Urothelium cell line (cell line): ENCODE results near the gene DDX5.

Experiments
- DNase-seq: peaks from one replicate; pipeline ENCODE4 v3.0.0; 2011; ENCODE audit warnings: low spot score, mixed read lengths
- FAIRE-seq: peaks from 2 replicates; lab custom pipeline; 2011; peaks lifted over from hg19 to GRCh38; lab: Jason Lieb, UNC

Gene DDX5

GRCh38 chr17:64506201-64506575 is at the start of gene DDX5:
Gene DDX5, minus strand, starts transcription at chr17:64506289. Its CDS starts 170 bp downstream, at chr17:64506119.
- peak; percentile 13 for FAIRE-seq

GRCh38 chr17:64555281-64555680 is 49.2 kb upstream of the DDX5 start:
- no peak for DNase-seq
- FAIRE-seq: no peak

More at GRCh38 chr17:64506201-64506575, at the start of gene DDX5:
- peak; percentile 99 for DNase-seq

GRCh38 chr17:64554028-64554637 is 48.0 kb upstream of the DDX5 start:
- FAIRE-seq (no peak), DNase-seq (no peak)

- DNase-seq (no peak), FAIRE-seq (no peak)
Measured at GRCh38 chr17:64551461-64551860, 45.4 kb upstream of the DDX5 start.

- DNase-seq (no peak), FAIRE-seq (no peak)
Measured at GRCh38 chr17:64547319-64547718, 41.2 kb upstream of the DDX5 start.

GRCh38 chr17:64546716-64547115 is 40.6 kb upstream of the DDX5 start:
- DNase-seq (no peak), FAIRE-seq (peak; percentile 65)

- no peak for DNase-seq
- no peak for FAIRE-seq
Measured at GRCh38 chr17:64544742-64545141, 38.7 kb upstream of the DDX5 start.

- FAIRE-seq (no peak), DNase-seq (no peak)
Measured at GRCh38 chr17:64540118-64540776, 34.2 kb upstream of the DDX5 start.

- FAIRE-seq (no peak), DNase-seq (no peak)
Measured at GRCh38 chr17:64538508-64539130, 32.5 kb upstream of the DDX5 start.

- FAIRE-seq (no peak), DNase-seq (no peak)
Measured at GRCh38 chr17:64537488-64537887, 31.4 kb upstream of the DDX5 start.

- no peak for DNase-seq
- FAIRE-seq: no peak
Measured at GRCh38 chr17:64536913-64537312, 30.8 kb upstream of the DDX5 start.

GRCh38 chr17:64535357-64535756 is 29.3 kb upstream of the DDX5 start:
- DNase-seq: no peak
- FAIRE-seq: no peak

- FAIRE-seq (no peak), DNase-seq (peak; percentile 21)
Measured at GRCh38 chr17:64534187-64534586, 28.1 kb upstream of the DDX5 start.

GRCh38 chr17:64533784-64534183 is 27.7 kb upstream of the DDX5 start:
- no peak for FAIRE-seq

GRCh38 chr17:64532409-64532808 is 26.3 kb upstream of the DDX5 start:
- FAIRE-seq (no peak), DNase-seq (no peak)

More at GRCh38 chr17:64533784-64534183, 27.7 kb upstream of the DDX5 start:
- no peak for DNase-seq

GRCh38 chr17:64531955-64532371 is 25.9 kb upstream of the DDX5 start:
- DNase-seq (no peak), FAIRE-seq (no peak)

- DNase-seq (no peak), FAIRE-seq (no peak)
Measured at GRCh38 chr17:64529221-64529620, 23.1 kb upstream of the DDX5 start.

- FAIRE-seq: no peak
- DNase-seq: no peak
Measured at GRCh38 chr17:64527914-64528313, 21.8 kb upstream of the DDX5 start.

- no peak for DNase-seq
- no peak for FAIRE-seq
Measured at GRCh38 chr17:64520359-64520758, 14.3 kb upstream of the DDX5 start.

GRCh38 chr17:64519601-64520000 is 13.5 kb upstream of the DDX5 start:
- FAIRE-seq (no peak), DNase-seq (no peak)

- FAIRE-seq: no peak
- no peak for DNase-seq
Measured at GRCh38 chr17:64515829-64516228, 9.7 kb upstream of the DDX5 start.

GRCh38 chr17:64515419-64515818 is 9.3 kb upstream of the DDX5 start:
- DNase-seq (no peak), FAIRE-seq (no peak)
